ENCODE results near the gene TCHH.
"Not testable (repeated sequence)": the region's sequence is repeated elsewhere in the genome, so short reads cannot be mapped to it uniquely, and the experiment has no call there.

Gene TCHH

DNA sequence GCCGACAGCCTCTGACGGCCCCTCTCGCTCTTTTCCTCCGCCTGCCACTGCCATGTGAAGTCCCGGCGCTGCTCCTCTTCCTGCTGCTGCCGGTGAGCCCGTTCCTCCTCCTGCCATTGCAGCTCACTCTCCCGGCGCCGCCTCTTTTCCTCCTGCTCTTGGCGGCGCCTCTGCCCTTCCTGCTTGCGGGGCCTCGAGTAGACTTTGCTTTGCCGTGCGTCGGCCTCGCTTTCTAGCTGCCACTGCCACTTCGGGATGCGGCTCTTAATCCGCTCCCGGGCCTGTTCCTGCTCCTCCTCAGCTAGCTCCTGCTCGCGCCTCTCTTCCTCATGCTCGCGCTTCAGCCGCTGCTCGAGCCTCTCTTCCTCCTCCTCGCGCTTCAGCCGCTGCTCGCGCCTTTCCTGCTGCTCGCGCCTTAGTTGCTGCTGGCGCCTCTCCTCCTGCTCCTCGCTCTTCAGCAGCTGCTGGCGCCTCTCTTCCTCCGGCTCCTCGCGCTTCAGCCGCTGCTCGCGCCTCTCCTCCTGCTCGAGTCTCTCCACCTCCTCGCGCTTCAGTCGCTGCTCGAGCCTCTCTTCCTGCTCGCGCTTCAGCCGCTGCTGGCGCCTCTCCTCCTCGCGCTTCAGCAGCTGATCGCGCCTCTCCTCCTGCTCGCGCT, 4.3 kb downstream of the TCHH start:
- DNase-seq, result peak; percentile 58

GRCh38 chr1:152110365-152110859, 4.8 kb downstream of the TCHH start:
- peak; percentile 50 for DNase-seq

DNA sequence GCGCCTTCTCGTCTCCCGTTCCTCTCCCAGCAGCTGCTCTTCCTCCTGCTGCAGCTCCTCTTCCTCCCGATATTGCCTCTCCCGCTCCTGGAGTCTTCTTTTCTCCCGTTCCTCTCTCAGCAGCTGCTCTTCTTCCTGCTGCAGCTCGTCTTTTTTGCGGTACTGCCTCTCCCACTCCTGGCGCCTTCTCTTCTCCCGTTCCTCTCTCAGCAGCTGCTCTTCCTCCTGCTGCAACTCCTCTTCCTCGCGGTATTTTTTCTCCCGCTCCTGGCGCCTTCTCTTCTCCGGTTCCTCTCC, 5.3 kb downstream of the TCHH start:
- DNase-seq, result no peak

DNA sequence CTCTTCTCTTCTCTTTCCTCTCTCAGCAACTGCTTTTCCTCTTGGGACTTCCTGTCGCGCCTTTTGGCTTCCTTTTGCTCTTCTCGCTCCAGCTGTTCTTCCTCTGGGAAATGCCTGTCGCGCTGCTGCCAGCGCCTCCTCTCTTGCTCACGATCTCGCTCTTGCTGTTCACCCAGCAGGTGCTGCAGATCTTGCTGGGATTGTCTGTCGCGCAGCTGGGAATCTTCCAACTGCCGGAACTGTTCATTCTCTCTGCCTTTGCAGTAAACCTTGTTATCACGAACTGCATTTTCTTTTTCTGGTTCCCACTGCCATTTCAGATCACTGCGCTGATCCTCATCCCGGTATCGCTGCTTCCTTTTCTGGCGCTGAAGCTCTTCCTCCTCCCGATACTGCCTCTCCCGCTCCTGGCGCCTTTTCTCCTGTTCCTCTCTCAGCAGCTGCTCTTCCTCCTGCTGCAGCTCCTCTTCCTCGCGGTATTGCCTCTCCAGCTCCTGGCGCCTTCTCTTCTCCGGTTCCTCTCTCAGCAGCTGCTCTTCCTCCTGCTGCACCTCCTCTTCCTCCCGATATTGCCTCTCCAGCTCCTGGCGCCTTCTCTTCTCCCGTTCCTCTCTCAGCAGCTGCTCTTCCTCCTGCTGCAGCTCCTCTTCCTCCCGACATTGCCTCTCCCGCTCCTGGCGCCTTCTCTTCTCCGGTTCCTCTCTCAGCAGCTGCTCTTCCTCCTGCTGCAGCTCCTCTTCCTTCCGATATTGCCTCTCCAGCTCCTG, 5.8 kb downstream of the TCHH start:
- DNase-seq, result no peak

GRCh38 chr1:152108882-152109222, 6.4 kb downstream of the TCHH start:
- DNase-seq, result no peak

- DNase-seq, result no peak
Measured at GRCh38 chr1:152107984-152108881, 7.0 kb downstream of the TCHH start.

GRCh38 chr1:152107031-152107983, 7.9 kb downstream of the TCHH start:
- DNase-seq, result no peak

DNA sequence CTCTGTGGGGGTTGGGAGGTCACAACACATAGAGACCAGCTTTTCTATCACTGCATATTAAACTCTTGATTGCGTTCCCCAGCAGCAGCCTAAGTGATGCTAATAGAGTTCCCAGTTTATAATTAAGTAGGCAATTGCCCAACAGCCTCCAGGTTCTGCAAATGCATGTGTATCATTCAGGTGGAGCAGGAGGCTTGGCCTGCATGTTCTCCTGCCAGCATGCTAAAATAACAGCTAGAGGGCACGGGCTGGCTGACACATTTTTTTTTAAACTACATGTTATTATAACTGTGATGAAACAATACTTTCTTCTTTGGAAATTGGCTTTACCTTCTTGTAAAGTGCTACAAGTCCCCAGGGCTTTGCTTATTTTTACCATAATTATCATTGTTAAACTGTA, 10.4 kb downstream of the TCHH start:
- no peak for DNase-seq

DNA sequence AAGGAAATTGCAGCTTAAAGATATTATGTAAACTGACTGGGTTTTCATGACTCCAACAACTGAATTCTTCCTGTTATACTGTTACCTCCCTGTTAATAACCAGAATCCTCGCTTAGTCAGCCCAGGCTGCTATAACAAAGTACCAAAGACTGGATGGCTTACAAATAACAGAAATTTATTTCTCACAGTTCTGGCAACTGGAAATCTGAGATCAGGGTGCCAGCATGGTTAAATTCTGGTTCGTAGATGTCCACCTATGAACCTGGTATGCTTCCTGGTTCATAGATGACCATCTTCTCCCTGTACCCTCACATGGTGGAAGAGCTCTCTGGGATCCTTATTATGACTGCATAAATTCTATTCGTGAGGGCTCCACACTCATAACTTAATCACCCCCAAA, 18.3 kb downstream of the TCHH start:
- no peak for DNase-seq

- no peak for DNase-seq
Measured at GRCh38 chr1:152089014-152089674, 26.1 kb downstream of the TCHH start, which contains the start of gene TCHHL1. Gene TCHHL1, minus strand, starts transcription at chr1:152089064. Its CDS starts 921 bp downstream, at chr1:152088143.

DNA sequence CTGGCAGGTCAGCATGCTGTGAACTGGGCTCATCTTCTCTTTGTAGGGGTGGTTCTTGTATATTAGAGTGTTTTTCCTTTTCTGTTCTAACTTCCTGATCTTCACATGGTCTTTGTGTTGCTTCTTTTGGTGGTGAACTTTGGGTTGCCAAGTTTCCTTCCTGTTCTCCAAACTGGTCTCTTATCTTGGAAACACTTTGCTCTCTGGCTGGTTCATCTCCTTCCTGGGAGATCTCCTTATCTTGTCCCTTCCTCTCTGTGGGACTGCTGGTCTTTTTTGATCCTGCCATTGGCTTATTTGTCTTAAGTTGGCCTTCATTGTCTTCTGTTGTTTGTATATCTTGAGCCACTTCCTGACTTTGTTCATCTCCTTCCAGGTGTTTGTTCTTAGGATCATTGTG, 28.5 kb downstream of the TCHH start:
- no peak for DNase-seq

- no peak for DNase-seq
Measured at GRCh38 chr1:152084853-152085252, 30.4 kb downstream of the TCHH start.

- not testable (repeated sequence) for DNase-seq
Measured at GRCh38 chr1:152081026-152081425, 34.2 kb downstream of the TCHH start.

- DNase-seq, result not testable (repeated sequence)
Measured at GRCh38 chr1:152080494-152080893, 34.8 kb downstream of the TCHH start.

DNA sequence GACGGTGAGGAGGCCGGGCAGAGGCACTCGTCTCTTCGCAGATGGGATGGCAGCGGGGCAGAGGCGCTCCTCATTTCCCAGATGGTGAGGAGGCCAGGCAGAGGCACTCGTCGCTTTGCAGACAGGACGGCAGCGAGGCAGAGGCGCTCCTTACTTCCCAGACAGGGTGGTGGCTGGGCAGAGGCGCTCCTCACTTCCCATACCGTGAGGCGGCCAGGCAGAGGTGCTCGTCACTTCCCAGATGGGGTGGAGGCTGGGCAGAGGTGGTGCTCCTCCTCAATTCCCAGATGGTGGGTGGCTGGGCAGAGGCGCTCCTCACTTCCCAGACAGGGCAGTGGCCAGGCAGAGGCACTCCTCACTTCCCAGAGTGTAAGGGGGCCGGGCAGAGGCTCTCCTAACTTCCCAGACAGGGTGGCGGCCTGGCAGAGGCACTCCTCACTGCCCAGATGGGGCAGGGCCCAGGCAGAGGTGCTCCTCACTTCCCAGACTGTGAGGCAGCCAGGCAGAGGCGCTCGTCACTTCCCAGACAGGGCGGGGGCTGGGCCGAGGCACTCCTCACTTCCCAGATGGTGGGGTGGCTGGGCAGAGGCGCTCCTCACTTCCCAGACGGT, 36.3 kb downstream of the TCHH start:
- DNase-seq, result no peak

- DNase-seq, result no peak
Measured at GRCh38 chr1:152072311-152072710, 42.9 kb downstream of the TCHH start.

- DNase-seq, result no peak
Measured at GRCh38 chr1:152071123-152071522, 44.1 kb downstream of the TCHH start.

GRCh38 chr1:152067929-152068328, 47.3 kb downstream of the TCHH start:
- DNase-seq, result no peak

GRCh38 chr1:152067150-152067549, 48.1 kb downstream of the TCHH start:
- no peak for DNase-seq

DNA sequence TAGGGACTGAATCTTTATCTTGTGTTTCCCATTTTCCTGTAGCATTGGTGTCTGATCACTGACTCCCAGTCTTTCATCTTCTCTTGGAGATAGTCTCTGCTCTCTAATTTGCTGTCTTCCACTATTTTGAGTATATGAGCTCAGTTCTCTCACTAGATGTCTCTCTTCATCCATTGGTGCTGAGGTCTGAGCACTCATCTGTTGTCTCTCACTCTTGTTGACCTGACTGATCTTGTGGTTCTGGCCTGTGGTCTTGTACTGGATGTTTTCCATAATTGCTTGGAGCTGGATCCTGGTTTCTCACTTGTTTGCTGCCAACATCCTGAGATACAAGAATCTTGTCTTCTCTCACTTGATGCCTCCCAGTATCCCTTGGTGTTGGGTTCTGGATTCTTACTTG, 53.3 kb downstream of the TCHH start:
- DNase-seq, result no peak
